Activated CD4-positive, alpha-beta T cell treated with anti-CD3 and anti-CD28 coated beads, Interleukin-2, amount 10 ng/mL, durations not matched to agents 24 days and 14 days (primary cell): ENCODE data around the gene ANKRD33B. TPM values are rescaled to one million over a fixed set of nuclear protein-coding genes. Genes with fewer than 3 reads are reported as not detected.
A peak's percentile ranks its signal among the peaks of the same experiment; 100 is the strongest.
"Not testable (repeated sequence)": the region's sequence is repeated elsewhere in the genome, so short reads cannot be mapped to it uniquely, and the experiment has no call there.

Experiments
- DNase-seq: peaks from one replicate; pipeline ENCODE4 v3.0.0; 2022
- H3K27ac Mint-ChIP-seq: one replicate; pipeline ENCODE4 v1.8.0; 2022; ENCODE audit warnings: mild to moderate bottlenecking, mixed read lengths
- H3K27me3 Mint-ChIP-seq: one replicate; pipeline ENCODE4 v1.8.0; 2022; ENCODE audit warnings: mixed read lengths
- H3K36me3 Mint-ChIP-seq: one replicate; pipeline ENCODE4 v1.8.0; 2022; ENCODE audit warnings: low read depth, mild to moderate bottlenecking, mixed read lengths
- H3K4me1 Mint-ChIP-seq: one replicate; pipeline ENCODE4 v1.8.0; 2021; ENCODE audit warnings: mixed read lengths
- H3K4me3 Mint-ChIP-seq: one replicate; pipeline ENCODE4 v1.8.0; 2022; ENCODE audit warnings: mild to moderate bottlenecking, moderate library complexity, mixed read lengths
- H3K9me3 Mint-ChIP-seq: one replicate; pipeline ENCODE4 v1.8.0; 2021; ENCODE audit warnings: mixed read lengths
- intact Hi-C: fragments of 100-400 bp; cut with micrococcal nuclease; formaldehyde crosslinking; loops from one replicate; pipeline ENCODE4 v1.15.1; 2023
- total RNA-seq: library from RNA; stranded (reverse); gene quantifications from 2 replicates; pipeline ENCODE4 v1.2.3, GENCODE V29; 2022

ANKRD33B gene
- total RNA-seq, 1 donor from 2014 or later, result 21.7 TPM

GRCh38 chr5:10606632-10607022 lies 42.8 kb downstream of the ANKRD33B start:
- H3K4me3 Mint-ChIP-seq, intact Hi-C loops, H3K36me3 Mint-ChIP-seq, H3K9me3 Mint-ChIP-seq, H3K27me3 Mint-ChIP-seq, DNase-seq: not testable (repeated sequence)
- Mint-ChIP-seq H3K4me1 (peaks cover 24% of the 10 kb centered on the region), H3K27ac (peak overlapping the region; percentile 32)

- peak overlapping the region; percentile 32 for H3K27ac Mint-ChIP-seq
- H3K27me3 Mint-ChIP-seq, result no peaks in the 10 kb centered on the region
- peak overlapping the region; percentile 70 for H3K4me3 Mint-ChIP-seq
- intact Hi-C loops, result no loop called here
- H3K36me3 Mint-ChIP-seq, result peaks cover 7% of the 10 kb centered on the region
- no peaks in the 10 kb centered on the region for H3K9me3 Mint-ChIP-seq
- DNase-seq, result no peak
- H3K4me1 Mint-ChIP-seq, result peaks cover 26% of the 10 kb centered on the region
Observed at GRCh38 chr5:10607023-10607665, 43.3 kb downstream of the ANKRD33B start.

GRCh38 chr5:10607666-10608073 lies 43.8 kb downstream of the ANKRD33B start:
- no peaks in the 10 kb centered on the region for H3K9me3 Mint-ChIP-seq
- H3K36me3 Mint-ChIP-seq, result peaks cover 7% of the 10 kb centered on the region
- no peak for DNase-seq
- H3K4me1 Mint-ChIP-seq, result peaks cover 26% of the 10 kb centered on the region
- no peaks in the 10 kb centered on the region for H3K27me3 Mint-ChIP-seq
- H3K27ac Mint-ChIP-seq, result peak overlapping the region; percentile 15
- peak overlapping the region; percentile 5 for H3K4me3 Mint-ChIP-seq
- intact Hi-C loops, result no loop called here

- H3K9me3 Mint-ChIP-seq, DNase-seq, H3K36me3 Mint-ChIP-seq, intact Hi-C loops, H3K27me3 Mint-ChIP-seq: not testable (repeated sequence)
- peak overlapping the region; percentile 5 for H3K4me3 Mint-ChIP-seq
- peaks cover 26% of the 10 kb centered on the region for H3K4me1 Mint-ChIP-seq
- peak overlapping the region; percentile 20 for H3K27ac Mint-ChIP-seq
Observed at GRCh38 chr5:10608081-10608480, 44.2 kb downstream of the ANKRD33B start.

GRCh38 chr5:10610058-10610457 lies 46.2 kb downstream of the ANKRD33B start:
- Mint-ChIP-seq H3K4me1 (peaks cover 25% of the 10 kb centered on the region), H3K4me3 (no peak overlapping the region), H3K9me3 (no peaks in the 10 kb centered on the region), H3K27me3 (no peaks in the 10 kb centered on the region), H3K36me3 (peaks cover 7% of the 10 kb centered on the region), H3K27ac (no peak overlapping the region)
- intact Hi-C loops, result no loop called here
- no peak for DNase-seq

GRCh38 chr5:10611290-10611689 lies 47.4 kb downstream of the ANKRD33B start:
- Mint-ChIP-seq H3K36me3 (peaks cover 4% of the 10 kb centered on the region), H3K4me1 (peaks cover 24% of the 10 kb centered on the region), H3K27me3 (no peaks in the 10 kb centered on the region), H3K9me3 (no peaks in the 10 kb centered on the region), H3K4me3 (no peak overlapping the region), H3K27ac (no peak overlapping the region)
- intact Hi-C loops, result no loop called here
- no peak for DNase-seq

- no peak overlapping the region for H3K27ac Mint-ChIP-seq
- H3K4me3 Mint-ChIP-seq, result no peak overlapping the region
- no peak for DNase-seq
- peaks cover 21% of the 10 kb centered on the region for H3K4me1 Mint-ChIP-seq
- H3K27me3 Mint-ChIP-seq, result no peaks in the 10 kb centered on the region
- intact Hi-C loops, result no loop called here
- peaks cover under 1% of the 10 kb centered on the region for H3K36me3 Mint-ChIP-seq
- H3K9me3 Mint-ChIP-seq, result no peaks in the 10 kb centered on the region
Observed at GRCh38 chr5:10612251-10612650, 48.4 kb downstream of the ANKRD33B start.

- Mint-ChIP-seq H3K27ac (no peak overlapping the region), H3K36me3 (peaks cover 15% of the 10 kb centered on the region), H3K9me3 (no peaks in the 10 kb centered on the region), H3K27me3 (no peaks in the 10 kb centered on the region), H3K4me3 (no peak overlapping the region), H3K4me1 (peaks cover 11% of the 10 kb centered on the region)
- DNase-seq, result no peak
- intact Hi-C loops, result no loop called here
Observed at GRCh38 chr5:10615693-10616092, 51.8 kb downstream of the ANKRD33B start.

GRCh38 chr5:10617103-10617502 lies 53.2 kb downstream of the ANKRD33B start:
- DNase-seq, result no peak
- H3K4me1 Mint-ChIP-seq, result peaks cover 2% of the 10 kb centered on the region
- intact Hi-C loops, result no loop called here
- H3K36me3 Mint-ChIP-seq, result peaks cover 17% of the 10 kb centered on the region
- H3K27me3 Mint-ChIP-seq, result no peaks in the 10 kb centered on the region
- H3K4me3 Mint-ChIP-seq, result no peak overlapping the region
- no peak overlapping the region for H3K27ac Mint-ChIP-seq
- H3K9me3 Mint-ChIP-seq, result no peaks in the 10 kb centered on the region

- no peak overlapping the region for H3K27ac Mint-ChIP-seq
- intact Hi-C loops, result no loop called here
- peaks cover 2% of the 10 kb centered on the region for H3K4me1 Mint-ChIP-seq
- DNase-seq, result no peak
- no peaks in the 10 kb centered on the region for H3K27me3 Mint-ChIP-seq
- H3K4me3 Mint-ChIP-seq, result no peak overlapping the region
- H3K9me3 Mint-ChIP-seq, result no peaks in the 10 kb centered on the region
- H3K36me3 Mint-ChIP-seq, result peaks cover 17% of the 10 kb centered on the region
Observed at GRCh38 chr5:10618311-10618710, 54.4 kb downstream of the ANKRD33B start.

GRCh38 chr5:10619649-10620048 lies 55.8 kb downstream of the ANKRD33B start:
- intact Hi-C loops, result no loop called here
- H3K36me3 Mint-ChIP-seq, result peaks cover 18% of the 10 kb centered on the region
- H3K27ac Mint-ChIP-seq, result no peak overlapping the region
- no peaks in the 10 kb centered on the region for H3K27me3 Mint-ChIP-seq
- H3K4me1 Mint-ChIP-seq, result peaks cover 2% of the 10 kb centered on the region
- no peaks in the 10 kb centered on the region for H3K9me3 Mint-ChIP-seq
- DNase-seq, result no peak
- no peak overlapping the region for H3K4me3 Mint-ChIP-seq

GRCh38 chr5:10620346-10620745 lies 56.5 kb downstream of the ANKRD33B start:
- H3K36me3 Mint-ChIP-seq, result peaks cover 20% of the 10 kb centered on the region
- H3K4me1 Mint-ChIP-seq, result peaks cover 3% of the 10 kb centered on the region
- DNase-seq, result no peak
- no peak overlapping the region for H3K27ac Mint-ChIP-seq
- H3K9me3 Mint-ChIP-seq, result no peaks in the 10 kb centered on the region
- no peaks in the 10 kb centered on the region for H3K27me3 Mint-ChIP-seq
- no peak overlapping the region for H3K4me3 Mint-ChIP-seq
- intact Hi-C loops, result no loop called here

- intact Hi-C loops, result no loop called here
Observed at GRCh38 chr5:10621832-10622231, 58.0 kb downstream of the ANKRD33B start.

GRCh38 chr5:10622810-10623209 lies 58.9 kb downstream of the ANKRD33B start:
- DNase-seq, result no peak
- no peaks in the 10 kb centered on the region for H3K9me3 Mint-ChIP-seq
- intact Hi-C loops, result no loop called here
- H3K27ac Mint-ChIP-seq, result no peak overlapping the region
- peaks cover 21% of the 10 kb centered on the region for H3K36me3 Mint-ChIP-seq
- no peaks in the 10 kb centered on the region for H3K27me3 Mint-ChIP-seq
- no peak overlapping the region for H3K4me3 Mint-ChIP-seq
- H3K4me1 Mint-ChIP-seq, result peaks cover 16% of the 10 kb centered on the region

More at GRCh38 chr5:10621832-10622231, 58.0 kb downstream of the ANKRD33B start:
- H3K4me1 Mint-ChIP-seq, result peaks cover 9% of the 10 kb centered on the region
- H3K36me3 Mint-ChIP-seq, result peaks cover 21% of the 10 kb centered on the region
- H3K4me3 Mint-ChIP-seq, result no peak overlapping the region
- no peaks in the 10 kb centered on the region for H3K27me3 Mint-ChIP-seq
- no peak for DNase-seq
- H3K27ac Mint-ChIP-seq, result no peak overlapping the region
- no peaks in the 10 kb centered on the region for H3K9me3 Mint-ChIP-seq

- Mint-ChIP-seq H3K4me1 (peaks cover 19% of the 10 kb centered on the region), H3K27ac (no peak overlapping the region), H3K36me3 (peaks cover 21% of the 10 kb centered on the region), H3K4me3 (no peak overlapping the region), H3K9me3 (no peaks in the 10 kb centered on the region), H3K27me3 (no peaks in the 10 kb centered on the region)
- intact Hi-C loops, result no loop called here
- no peak for DNase-seq
Observed at GRCh38 chr5:10623305-10623910, 59.5 kb downstream of the ANKRD33B start.
